ENCODE data around the gene IPCEF1. TPM values are rescaled to one million over a fixed set of nuclear protein-coding genes. Genes with fewer than 3 reads are reported as not detected.

Gene IPCEF1
- total RNA-seq, 1 experiment from 2014 or later: 0.11 TPM

DNA sequence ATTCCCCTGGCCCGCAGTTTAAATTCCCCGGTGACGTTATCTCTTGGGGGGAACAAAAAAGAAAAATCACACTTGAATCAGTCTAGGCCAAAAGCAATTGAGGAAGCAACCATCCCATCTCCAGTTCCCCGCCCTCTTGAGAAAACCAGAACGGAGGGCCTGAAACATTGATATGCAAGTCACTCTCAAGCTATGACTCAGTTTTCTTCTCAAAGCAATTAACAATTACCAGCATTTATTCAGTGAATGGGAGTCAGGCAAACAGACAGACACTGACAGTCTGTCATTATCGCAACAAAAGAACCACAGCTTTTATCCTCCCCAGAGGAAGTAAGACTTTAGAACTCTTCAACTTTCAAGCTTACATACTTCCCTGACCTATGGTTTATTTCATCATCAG, 216.7 kb downstream of the IPCEF1 start:
- no peak overlapping the region for H3K27ac ChIP-seq
- H3K36me3 ChIP-seq: no peaks in the 10 kb centered on the region
- DNase-seq (ENCODE audit: low read depth in 1 of 2, low spot score in 2 of 2): no peak
- H3K4me3 ChIP-seq: no peak overlapping the region
- no peaks in the 10 kb centered on the region for H3K4me1 ChIP-seq (replicated peaks)
- peaks cover 5% of the 10 kb centered on the region; the same call in 1 of the 2 replicates for H3K27me3 ChIP-seq (replicated peaks)
- no peaks in the 10 kb centered on the region for H3K9me3 ChIP-seq (replicated peaks)

DNA sequence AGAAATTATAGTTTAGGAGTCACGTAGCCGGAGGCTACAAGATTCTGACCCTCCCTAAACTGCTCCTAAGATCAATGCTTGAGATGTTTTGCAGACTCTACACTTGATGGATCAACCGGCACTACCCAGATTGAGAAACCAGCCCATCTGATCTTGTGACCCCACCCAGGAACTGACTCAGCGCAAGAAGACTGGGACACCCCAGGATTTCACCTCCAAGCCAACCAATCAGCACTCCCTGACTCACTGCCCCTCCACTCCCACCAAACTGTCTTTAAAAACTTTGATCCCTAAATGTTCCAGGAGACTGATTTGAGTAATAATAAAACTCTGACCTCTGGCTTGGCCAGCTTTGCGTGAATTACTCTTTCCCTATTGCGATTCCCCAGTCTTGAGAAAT, 217.8 kb downstream of the IPCEF1 start:
- Histone ChIP-seq H3K9me3 (replicated peaks) (no peaks in the 10 kb centered on the region), H3K27ac (no peak overlapping the region), H3K36me3 (no peaks in the 10 kb centered on the region), H3K4me3 (no peak overlapping the region), H3K4me1 (replicated peaks) (no peaks in the 10 kb centered on the region), H3K27me3 (replicated peaks) (0 out of 2 replicates have a peak, but pooled peaks cover 3% of the 10 kb centered on the region)
- DNase-seq (ENCODE audit: low read depth in 1 of 2, low spot score in 2 of 2): no peak

DNA sequence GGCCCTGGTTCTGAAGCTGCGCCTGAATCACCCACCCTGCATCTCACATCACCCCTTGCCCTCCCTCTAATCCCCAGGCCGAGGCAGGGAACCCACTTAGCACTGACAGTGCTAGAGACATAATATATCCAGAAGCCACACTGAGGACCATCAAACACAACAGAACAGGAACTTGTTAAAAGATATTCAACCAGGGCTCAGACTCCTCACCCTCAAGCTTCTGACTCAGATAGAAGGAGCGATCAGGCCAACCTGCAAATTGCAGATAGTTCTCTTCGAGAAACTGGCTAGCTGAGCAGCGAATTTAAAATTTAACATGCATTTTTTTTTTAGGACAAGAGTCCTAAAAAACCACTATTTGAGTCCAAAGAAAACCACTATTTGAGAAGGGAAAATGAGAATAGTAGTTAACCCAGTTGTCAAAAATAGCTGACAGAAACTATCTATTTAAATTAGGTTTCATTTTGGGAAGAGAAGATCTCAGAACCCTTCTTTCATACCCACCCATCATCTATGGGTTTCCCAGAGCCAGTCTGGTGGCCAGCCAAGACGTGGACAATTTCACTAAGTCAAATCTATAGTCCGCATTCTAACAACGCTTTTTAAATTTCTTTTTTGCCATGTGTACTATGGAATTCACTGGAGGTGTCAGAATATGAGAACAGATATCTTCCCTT, 222.0 kb downstream of the IPCEF1 start:
- H3K36me3 ChIP-seq: no peaks in the 10 kb centered on the region
- H3K27me3 ChIP-seq (replicated peaks): no peaks in the 10 kb centered on the region; the same call in 1 of the 2 replicates
- no peaks in the 10 kb centered on the region for H3K4me1 ChIP-seq (replicated peaks)
- DNase-seq (ENCODE audit: low read depth in 1 of 2, low spot score in 2 of 2): no peak
- no peaks in the 10 kb centered on the region for H3K9me3 ChIP-seq (replicated peaks)
- H3K27ac ChIP-seq: no peak overlapping the region
- H3K4me3 ChIP-seq: no peak overlapping the region

DNA sequence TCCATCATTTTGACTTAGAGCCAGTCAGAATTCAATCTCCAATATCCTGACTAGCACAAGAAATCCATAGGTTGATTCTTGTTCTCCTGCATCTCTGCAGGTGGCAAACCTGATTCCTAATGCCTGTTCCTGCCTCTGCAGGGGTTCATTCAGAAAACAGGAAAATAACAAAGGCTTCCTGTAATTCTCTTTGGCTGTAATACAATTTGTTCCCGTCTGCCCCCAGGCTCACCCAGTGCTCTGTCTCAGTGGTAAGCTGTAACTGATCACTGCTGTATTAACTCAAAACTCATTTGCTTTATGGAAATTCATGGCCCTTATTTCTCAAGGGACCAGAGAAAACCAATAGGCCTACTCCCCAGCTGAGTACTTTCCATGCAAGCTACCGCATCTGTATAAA, 228.9 kb downstream of the IPCEF1 start:
- Histone ChIP-seq H3K36me3 (no peaks in the 10 kb centered on the region), H3K9me3 (replicated peaks) (no peaks in the 10 kb centered on the region), H3K27me3 (replicated peaks) (no peaks in the 10 kb centered on the region; the same call in 1 of the 2 replicates), H3K4me1 (replicated peaks) (no peaks in the 10 kb centered on the region), H3K4me3 (no peak overlapping the region), H3K27ac (no peak overlapping the region)
- no peak for DNase-seq (ENCODE audit: low read depth in 1 of 2, low spot score in 2 of 2)

DNA sequence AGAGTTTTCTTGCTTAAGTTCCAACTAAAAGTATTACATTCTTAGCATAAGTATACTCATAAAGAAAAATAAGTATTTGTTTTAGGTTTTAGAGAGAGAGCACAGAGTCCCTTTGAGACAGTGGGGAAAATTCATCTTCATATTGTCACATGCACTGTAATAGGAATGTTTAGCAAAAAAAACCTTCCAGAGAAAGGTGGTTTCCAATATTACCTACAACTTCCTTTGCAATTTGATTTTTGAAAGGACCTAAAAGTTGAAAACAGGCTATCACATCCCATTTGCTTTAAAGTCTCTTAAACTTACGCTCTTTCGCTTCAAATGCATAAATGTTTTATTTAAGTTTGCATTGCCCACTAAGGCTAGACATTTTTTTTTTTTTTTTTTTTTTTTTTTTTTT, 231.2 kb downstream of the IPCEF1 start:
- Histone ChIP-seq H3K36me3 (no peaks in the 10 kb centered on the region), H3K27ac (no peak overlapping the region), H3K9me3 (replicated peaks) (no peaks in the 10 kb centered on the region), H3K27me3 (replicated peaks) (no peaks in the 10 kb centered on the region), H3K4me1 (replicated peaks) (no peaks in the 10 kb centered on the region), H3K4me3 (no peak overlapping the region)
- DNase-seq (ENCODE audit: low read depth in 1 of 2, low spot score in 2 of 2): no peak

DNA sequence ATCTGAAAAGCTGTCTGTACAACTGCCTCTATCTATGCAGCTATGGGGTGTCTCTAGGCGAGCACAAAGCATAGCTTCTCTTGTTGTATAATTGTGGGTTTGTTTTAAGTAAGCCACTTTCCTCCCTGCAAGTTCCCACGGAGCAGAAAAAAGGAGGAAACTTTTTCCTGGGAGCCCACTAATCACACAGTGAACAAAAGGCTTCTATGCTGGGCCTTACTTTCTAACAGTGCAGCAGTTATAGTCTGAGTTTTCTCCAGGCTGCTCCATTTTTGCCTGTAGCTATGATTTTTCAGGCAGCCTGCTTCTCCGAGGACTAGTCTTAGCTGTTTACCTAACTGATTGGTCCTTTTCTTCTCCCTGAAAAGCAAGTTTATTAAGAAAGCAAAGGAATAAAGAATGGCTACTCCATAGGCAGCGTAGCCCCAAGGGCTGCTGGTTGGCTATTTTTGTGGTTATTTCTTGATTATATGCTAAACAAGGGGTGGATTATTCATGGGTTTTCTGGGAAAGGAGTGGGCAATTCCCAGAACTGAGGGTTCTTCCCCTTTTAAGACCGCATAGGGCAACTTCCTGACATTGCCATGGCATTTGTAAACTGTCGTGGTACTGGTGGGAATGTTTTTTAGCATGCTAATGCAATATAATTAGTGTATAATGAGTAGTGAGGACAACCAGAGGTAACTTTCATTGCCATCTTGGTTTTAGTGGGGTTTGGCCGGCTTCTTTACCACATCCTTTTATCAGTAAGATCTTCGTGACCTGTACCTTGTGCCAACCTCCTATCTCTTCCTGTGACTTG, 233.2 kb downstream of the IPCEF1 start:
- H3K4me1 ChIP-seq (replicated peaks): no peaks in the 10 kb centered on the region
- no peaks in the 10 kb centered on the region for H3K36me3 ChIP-seq
- no peak overlapping the region for H3K27ac ChIP-seq
- H3K9me3 ChIP-seq (replicated peaks): no peaks in the 10 kb centered on the region
- no peak overlapping the region for H3K4me3 ChIP-seq
- DNase-seq (ENCODE audit: low read depth in 1 of 2, low spot score in 2 of 2): no peak
- H3K27me3 ChIP-seq (replicated peaks): no peaks in the 10 kb centered on the region

DNA sequence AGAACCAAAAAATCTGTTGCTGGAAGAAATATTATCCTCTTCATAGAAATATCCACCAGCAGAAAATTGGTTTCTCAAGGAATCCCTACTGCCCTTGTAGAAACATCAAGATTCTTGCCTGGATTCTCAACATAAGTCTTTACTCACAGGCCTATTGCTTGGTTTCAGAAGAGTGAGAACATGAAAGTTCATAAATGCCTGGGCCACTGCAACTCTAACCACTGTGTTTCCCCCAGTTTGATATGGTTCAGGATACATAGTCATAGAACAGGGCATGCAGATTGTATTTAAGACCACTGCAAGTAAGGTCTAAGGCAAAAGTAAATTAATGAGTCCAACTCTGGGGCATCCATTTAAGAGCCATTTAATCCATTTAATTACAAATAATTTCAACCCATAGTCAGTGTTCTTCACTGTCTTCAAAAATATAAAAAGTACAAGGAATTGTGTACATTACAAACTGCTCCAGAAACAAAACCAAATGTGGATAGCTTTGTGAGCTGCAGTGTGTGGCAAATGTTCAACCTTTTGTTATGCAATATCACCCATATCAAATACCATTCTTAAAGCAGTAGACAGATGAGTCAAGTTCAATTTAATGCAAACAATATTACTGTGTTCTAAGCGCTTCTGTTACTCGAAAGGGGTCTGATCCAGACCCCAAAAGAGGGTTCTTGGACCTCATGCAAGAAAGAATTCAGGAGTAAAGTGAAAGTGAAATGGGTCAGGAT, 234.2 kb downstream of the IPCEF1 start:
- Histone ChIP-seq H3K36me3 (no peaks in the 10 kb centered on the region), H3K27me3 (replicated peaks) (no peaks in the 10 kb centered on the region), H3K9me3 (replicated peaks) (no peaks in the 10 kb centered on the region), H3K27ac (no peak overlapping the region), H3K4me3 (no peak overlapping the region), H3K4me1 (replicated peaks) (no peaks in the 10 kb centered on the region)
- DNase-seq (ENCODE audit: low read depth in 1 of 2, low spot score in 2 of 2): no peak

DNA sequence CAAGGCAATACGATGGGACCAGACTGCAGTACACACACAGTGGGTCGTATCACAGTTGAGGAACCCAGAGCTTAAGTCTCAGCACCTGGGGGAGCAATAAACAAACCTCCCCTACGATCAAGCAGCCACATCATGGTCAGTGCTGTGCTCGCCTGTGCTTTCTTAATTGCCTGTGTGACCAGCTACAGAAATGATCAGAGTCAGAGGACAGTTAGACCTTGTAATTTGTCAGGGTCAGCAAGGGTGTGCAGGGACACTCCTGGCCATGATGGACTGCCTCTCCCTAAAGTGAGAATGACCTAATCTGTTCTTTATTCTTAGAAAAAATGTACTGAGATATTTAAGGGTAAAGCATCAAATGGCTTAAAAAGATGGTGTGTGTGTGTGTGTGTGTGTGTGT, 239.1 kb downstream of the IPCEF1 start:
- Histone ChIP-seq H3K36me3 (no peaks in the 10 kb centered on the region), H3K27ac (no peak overlapping the region), H3K4me1 (replicated peaks) (no peaks in the 10 kb centered on the region), H3K4me3 (no peak overlapping the region), H3K27me3 (replicated peaks) (no peaks in the 10 kb centered on the region), H3K9me3 (replicated peaks) (no peaks in the 10 kb centered on the region)
- DNase-seq (ENCODE audit: low read depth in 1 of 2, low spot score in 2 of 2): no peak

DNA sequence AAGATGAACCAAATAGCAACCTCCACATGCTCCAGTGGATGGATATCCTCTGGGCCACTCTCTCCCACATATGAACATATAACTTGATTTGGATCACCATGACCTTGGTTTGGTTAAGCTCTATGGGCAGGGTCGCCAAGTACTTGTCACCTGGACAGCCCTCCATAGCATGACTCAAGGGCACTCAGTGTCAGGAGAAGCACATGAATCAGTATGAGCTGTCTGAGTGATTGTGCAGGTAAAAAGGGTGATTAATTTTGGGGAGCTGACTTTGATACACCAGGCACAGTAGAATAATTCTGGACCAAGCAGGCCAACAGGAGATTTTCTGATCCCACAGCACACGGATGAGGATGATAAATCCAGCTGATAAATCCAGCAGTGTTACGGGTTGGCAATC, 243.2 kb downstream of the IPCEF1 start:
- H3K4me3 ChIP-seq: no peak overlapping the region
- H3K27ac ChIP-seq: no peak overlapping the region
- H3K27me3 ChIP-seq (replicated peaks): no peaks in the 10 kb centered on the region; the same call in none of the 2 replicates
- H3K4me1 ChIP-seq (replicated peaks): no peaks in the 10 kb centered on the region
- no peaks in the 10 kb centered on the region for H3K9me3 ChIP-seq (replicated peaks)
- no peaks in the 10 kb centered on the region for H3K36me3 ChIP-seq
- DNase-seq (ENCODE audit: low read depth in 1 of 2, low spot score in 2 of 2): no peak

DNA sequence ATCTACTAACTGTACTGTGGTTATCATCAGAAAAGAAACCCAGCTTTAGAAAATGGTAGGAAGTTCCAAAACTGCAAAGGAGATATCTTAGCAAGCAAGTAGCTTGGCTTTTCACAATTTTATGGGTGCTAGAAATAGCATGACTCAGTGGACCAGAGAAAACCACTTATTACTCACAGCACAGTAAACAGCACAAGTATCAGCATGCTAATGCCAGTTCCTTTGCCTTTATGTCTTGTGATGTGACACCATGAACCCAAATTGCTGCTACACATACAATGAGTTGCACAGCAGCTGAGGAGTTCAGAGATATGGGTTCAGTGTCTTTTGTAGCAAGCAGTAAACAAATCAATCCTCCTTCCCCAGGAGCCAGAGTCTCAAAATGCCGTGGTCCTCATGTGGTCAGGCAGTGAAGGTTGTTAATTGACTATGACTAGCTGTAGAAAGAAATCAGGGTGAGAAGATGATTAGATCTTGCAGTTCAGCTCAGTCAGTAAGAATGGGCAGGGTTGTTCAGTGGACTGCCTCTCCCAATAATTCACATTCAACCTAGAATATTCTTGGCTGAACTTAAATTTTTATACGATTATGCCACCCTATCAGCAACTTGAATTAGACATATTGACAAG, 244.3 kb downstream of the IPCEF1 start:
- Histone ChIP-seq H3K9me3 (replicated peaks) (no peaks in the 10 kb centered on the region), H3K27me3 (replicated peaks) (no peaks in the 10 kb centered on the region; the same call in none of the 2 replicates), H3K27ac (no peak overlapping the region), H3K4me3 (no peak overlapping the region), H3K36me3 (no peaks in the 10 kb centered on the region), H3K4me1 (replicated peaks) (no peaks in the 10 kb centered on the region)
- DNase-seq (ENCODE audit: low read depth in 1 of 2, low spot score in 2 of 2): no peak

DNA sequence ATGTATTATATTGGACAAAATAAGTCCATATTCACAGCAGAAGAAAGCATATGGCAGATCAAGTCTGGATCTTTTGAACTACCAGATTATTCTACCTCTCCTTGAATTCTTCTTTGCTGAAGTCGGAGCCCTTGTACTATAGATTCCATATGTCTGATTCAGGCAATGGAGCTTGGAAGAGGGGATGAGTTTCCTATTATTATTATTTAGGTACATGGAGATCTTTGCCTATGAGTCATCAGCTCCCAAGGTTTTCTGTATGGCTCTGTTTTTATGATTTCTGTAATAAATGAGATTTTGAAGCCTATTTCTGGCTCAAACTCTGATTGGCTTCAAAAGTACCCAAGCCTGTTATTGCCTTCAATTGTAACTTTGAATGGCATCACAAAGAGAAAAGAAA, 245.6 kb downstream of the IPCEF1 start:
- Histone ChIP-seq H3K36me3 (no peaks in the 10 kb centered on the region), H3K27me3 (replicated peaks) (no peaks in the 10 kb centered on the region; the same call in none of the 2 replicates), H3K9me3 (replicated peaks) (no peaks in the 10 kb centered on the region), H3K27ac (no peak overlapping the region), H3K4me1 (replicated peaks) (no peaks in the 10 kb centered on the region), H3K4me3 (no peak overlapping the region)
- DNase-seq (ENCODE audit: low read depth in 1 of 2, low spot score in 2 of 2): no peak

DNA sequence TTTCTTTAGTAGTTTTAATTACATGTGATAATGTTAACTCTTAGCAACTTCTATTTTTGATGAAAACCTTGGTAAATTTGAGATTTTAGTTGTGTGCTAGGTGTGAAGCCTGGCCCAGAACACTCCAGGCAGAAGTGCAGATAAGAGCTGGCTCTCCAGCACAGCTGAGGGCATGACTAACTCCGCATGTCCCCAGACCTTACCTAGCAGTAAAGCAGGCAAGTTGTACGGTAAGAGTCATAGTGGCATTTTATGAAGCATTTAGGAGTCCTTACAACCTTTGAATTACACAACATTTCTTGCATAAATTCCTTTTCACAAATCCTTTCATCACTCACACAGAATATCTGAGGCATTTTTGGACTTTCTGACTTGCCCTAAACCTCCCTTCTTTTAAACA, 250.4 kb downstream of the IPCEF1 start:
- Histone ChIP-seq H3K4me3 (no peak overlapping the region), H3K27ac (no peak overlapping the region), H3K36me3 (no peaks in the 10 kb centered on the region), H3K27me3 (replicated peaks) (no peaks in the 10 kb centered on the region; the same call in none of the 2 replicates), H3K4me1 (replicated peaks) (no peaks in the 10 kb centered on the region), H3K9me3 (replicated peaks) (no peaks in the 10 kb centered on the region)
- DNase-seq (ENCODE audit: low read depth in 1 of 2, low spot score in 2 of 2): no peak

All from SJSA1 (cell line).